Measurements from ENCODE around the gene FAM234A.
A peak's percentile ranks its signal among the peaks of the same experiment; 100 is the strongest.

The FAM234A gene

GRCh38 chr16:280005-280460 lies 45.4 kb downstream of the FAM234A start:
- POLR2A ChIA-PET = interaction anchor here (0.6 kb wide), 1 partner anchor 23 kb away, joined by 4 read pairs; no protein-coding TSS in a partner anchor
- 7% methylated on average over 41 of the region's 47 CpGs for WGBS (ENCODE audit: insufficient coverage)

GRCh38 chr16:280552-280951 lies 45.9 kb downstream of the FAM234A start, which contains the start of gene ARHGDIG:
TSS of gene ARHGDIG (plus strand) at chr16:280591. CDS start at chr16:280681, 90 bp downstream.
- H3K4me3 ChIP-seq (ENCODE audit: control insufficient read depth in 1 of 7, extremely low read depth in 1 of 7, insufficient read depth in 4 of 7, low read depth in 2 of 7, low read length in 6 of 7) = peak within 1 kb of the TSS in 5 of 7 experiments; percentile 8 to 62 (median 31)
- peaks cover 0 to 37% (median 3%) of the 10 kb centered on the region in 5 experiments for H3K27me3 ChIP-seq (replicated peaks in 2 of 5; ENCODE audit: control insufficient read depth in 4 of 5, insufficient read depth in 5 of 5, low read length in 4 of 5)
- WGBS (ENCODE audit: insufficient coverage) = under 1% methylated on average over 46 of the region's 54 CpGs
- peak in 2 of 3 donors; percentile 15 to 36 for DNase-seq
- H3K9me3 ChIP-seq (ENCODE audit: control extremely low read depth in 1 of 5, control insufficient read depth in 4 of 5, insufficient read depth in 2 of 5, low read depth in 1 of 5, low read length in 4 of 5) = no peaks in the 10 kb centered on the region
- CTCF ChIA-PET = no interaction called here
- H3K4me1 ChIP-seq (ENCODE audit: control extremely low read depth in 1 of 4, control insufficient read depth in 4 of 4, insufficient read depth in 4 of 4, low read length in 3 of 4) = peaks cover 0 to 27% (median 17%) of the 10 kb centered on the region in 4 experiments
- H3K36me3 ChIP-seq (ENCODE audit: control insufficient read depth in 4 of 4, insufficient read depth in 4 of 4, low read length in 3 of 4) = no peaks in the 10 kb centered on the region
- POLR2A ChIA-PET = interaction anchor here (0.6 kb wide), 1 partner anchor 24 kb away, joined by 4 read pairs; no protein-coding TSS in a partner anchor
- no peak within 1 kb of the TSS for H3K27ac ChIP-seq (ENCODE audit: insufficient read depth in 1 of 2, low read depth in 1 of 2, low read length in 2 of 2, poor library complexity in 1 of 2, severe bottlenecking in 2 of 2)

More at GRCh38 chr16:280005-280460, 45.4 kb downstream of the FAM234A start:
- Histone ChIP-seq H3K4me3 (ENCODE audit: control insufficient read depth in 1 of 7, extremely low read depth in 1 of 7, insufficient read depth in 4 of 7, low read depth in 2 of 7, low read length in 6 of 7) (peak overlapping the region in 4 of 7 experiments; percentile 8 to 42 (median 13)), H3K9me3 (ENCODE audit: control extremely low read depth in 1 of 5, control insufficient read depth in 4 of 5, insufficient read depth in 2 of 5, low read depth in 1 of 5, low read length in 4 of 5) (no peaks in the 10 kb centered on the region), H3K4me1 (ENCODE audit: control extremely low read depth in 1 of 4, control insufficient read depth in 4 of 4, insufficient read depth in 4 of 4, low read length in 3 of 4) (peaks cover 0 to 31% (median 21%) of the 10 kb centered on the region in 4 experiments), H3K27ac (ENCODE audit: insufficient read depth in 1 of 2, low read depth in 1 of 2, low read length in 2 of 2, poor library complexity in 1 of 2, severe bottlenecking in 2 of 2) (no peak overlapping the region), H3K27me3 (replicated peaks in 2 of 5; ENCODE audit: control insufficient read depth in 4 of 5, insufficient read depth in 5 of 5, low read length in 4 of 5) (peaks cover 0 to 41% (median 4%) of the 10 kb centered on the region in 5 experiments), H3K36me3 (ENCODE audit: control insufficient read depth in 4 of 4, insufficient read depth in 4 of 4, low read length in 3 of 4) (no peaks in the 10 kb centered on the region)
- peak in 1 of 3 donors; percentile 26 for DNase-seq
- CTCF ChIA-PET = interaction anchor here (0.6 kb wide), 1 partner anchor 215 kb away, joined by 3 read pairs; no protein-coding TSS in a partner anchor

GRCh38 chr16:280991-281659 lies 46.5 kb downstream of the FAM234A start:
- DNase-seq = no peak
- ChIA-PET POLR2A (no interaction called here), CTCF (interaction anchor here (1.3 kb wide), 1 partner anchor 28 kb away, joined by 3 read pairs; no protein-coding TSS in a partner anchor)
- H3K36me3 ChIP-seq (ENCODE audit: control insufficient read depth in 4 of 4, insufficient read depth in 4 of 4, low read length in 3 of 4) = peaks cover 0 to under 1% (median under 1%) of the 10 kb centered on the region in 4 experiments
- H3K9me3 ChIP-seq (ENCODE audit: control extremely low read depth in 1 of 5, control insufficient read depth in 4 of 5, insufficient read depth in 2 of 5, low read depth in 1 of 5, low read length in 4 of 5) = no peaks in the 10 kb centered on the region
- peaks cover 0 to 25% (median 16%) of the 10 kb centered on the region in 4 experiments for H3K4me1 ChIP-seq (ENCODE audit: control extremely low read depth in 1 of 4, control insufficient read depth in 4 of 4, insufficient read depth in 4 of 4, low read length in 3 of 4)
- H3K27ac ChIP-seq (ENCODE audit: insufficient read depth in 1 of 2, low read depth in 1 of 2, low read length in 2 of 2, poor library complexity in 1 of 2, severe bottlenecking in 2 of 2) = no peak overlapping the region
- 48% methylated on average over 19 of the region's 27 CpGs for WGBS (ENCODE audit: insufficient coverage)
- H3K27me3 ChIP-seq (replicated peaks in 2 of 5; ENCODE audit: control insufficient read depth in 4 of 5, insufficient read depth in 5 of 5, low read length in 4 of 5) = peaks cover 0 to 34% (median 3%) of the 10 kb centered on the region in 5 experiments
- H3K4me3 ChIP-seq (ENCODE audit: control insufficient read depth in 1 of 7, extremely low read depth in 1 of 7, insufficient read depth in 4 of 7, low read depth in 2 of 7, low read length in 6 of 7) = peak overlapping the region in 5 of 7 experiments; percentile 6 to 62 (median 19)

GRCh38 chr16:281660-282255 lies 47.1 kb downstream of the FAM234A start:
- Histone ChIP-seq H3K4me1 (ENCODE audit: control extremely low read depth in 1 of 4, control insufficient read depth in 4 of 4, insufficient read depth in 4 of 4, low read length in 3 of 4) (peaks cover 0 to 25% (median 16%) of the 10 kb centered on the region in 4 experiments), H3K4me3 (ENCODE audit: control insufficient read depth in 1 of 7, extremely low read depth in 1 of 7, insufficient read depth in 4 of 7, low read depth in 2 of 7, low read length in 6 of 7) (peak overlapping the region in 1 of 7 experiments; percentile 6), H3K36me3 (ENCODE audit: control insufficient read depth in 4 of 4, insufficient read depth in 4 of 4, low read length in 3 of 4) (peaks cover 0 to 7% (median 6%) of the 10 kb centered on the region in 4 experiments), H3K27ac (ENCODE audit: insufficient read depth in 1 of 2, low read depth in 1 of 2, low read length in 2 of 2, poor library complexity in 1 of 2, severe bottlenecking in 2 of 2) (no peak overlapping the region), H3K9me3 (ENCODE audit: control extremely low read depth in 1 of 5, control insufficient read depth in 4 of 5, insufficient read depth in 2 of 5, low read depth in 1 of 5, low read length in 4 of 5) (peaks cover 0 to 3% (median 0%) of the 10 kb centered on the region in 5 experiments), H3K27me3 (replicated peaks in 2 of 5; ENCODE audit: control insufficient read depth in 4 of 5, insufficient read depth in 5 of 5, low read length in 4 of 5) (peaks cover 0 to 27% (median 0%) of the 10 kb centered on the region in 5 experiments)
- POLR2A ChIA-PET = no interaction called here
- CTCF ChIA-PET = interaction anchor here (1.3 kb wide), 1 partner anchor 28 kb away, joined by 3 read pairs; no protein-coding TSS in a partner anchor
- DNase-seq = no peak
- WGBS (ENCODE audit: insufficient coverage) = 78% methylated on average over 16 of the region's 25 CpGs

- POLR2A ChIA-PET = no interaction called here
- Histone ChIP-seq H3K27me3 (replicated peaks in 2 of 5; ENCODE audit: control insufficient read depth in 4 of 5, insufficient read depth in 5 of 5, low read length in 4 of 5) (peaks cover 0 to 26% (median 0%) of the 10 kb centered on the region in 5 experiments), H3K36me3 (ENCODE audit: control insufficient read depth in 4 of 4, insufficient read depth in 4 of 4, low read length in 3 of 4) (peaks cover 0 to 13% (median 10%) of the 10 kb centered on the region in 4 experiments), H3K27ac (ENCODE audit: insufficient read depth in 1 of 2, low read depth in 1 of 2, low read length in 2 of 2, poor library complexity in 1 of 2, severe bottlenecking in 2 of 2) (no peak overlapping the region), H3K4me1 (ENCODE audit: control extremely low read depth in 1 of 4, control insufficient read depth in 4 of 4, insufficient read depth in 4 of 4, low read length in 3 of 4) (peaks cover 0 to 25% (median 16%) of the 10 kb centered on the region in 4 experiments), H3K9me3 (ENCODE audit: control extremely low read depth in 1 of 5, control insufficient read depth in 4 of 5, insufficient read depth in 2 of 5, low read depth in 1 of 5, low read length in 4 of 5) (peaks cover 0 to 3% (median 0%) of the 10 kb centered on the region in 5 experiments), H3K4me3 (ENCODE audit: control insufficient read depth in 1 of 7, extremely low read depth in 1 of 7, insufficient read depth in 4 of 7, low read depth in 2 of 7, low read length in 6 of 7) (no peak overlapping the region)
- WGBS (ENCODE audit: insufficient coverage) = 94% methylated on average over 15 of the region's 22 CpGs
- CTCF ChIA-PET = interaction anchor here (1.3 kb wide), 1 partner anchor 27 kb away, joined by 3 read pairs; no protein-coding TSS in a partner anchor
- DNase-seq = no peak
These were observed 47.9 kb downstream of the FAM234A start for GRCh38 chr16:282491-282890.

GRCh38 chr16:283033-283805 lies 48.6 kb downstream of the FAM234A start, which contains the start of gene PDIA2:
TSS of gene PDIA2 (plus strand) at chr16:283164. CDS start at chr16:283170, 6 bp downstream.
- DNase-seq = peak in 2 of 3 donors; percentile 45 to 60
- ChIA-PET POLR2A (interaction anchor here (0.5 kb wide), 1 partner anchor 9 kb away, joined by 4 read pairs; no protein-coding TSS in a partner anchor), CTCF (no interaction called here)
- WGBS (ENCODE audit: insufficient coverage) = 84% methylated on average over 16 of the region's 25 CpGs
- Histone ChIP-seq H3K9me3 (ENCODE audit: control extremely low read depth in 1 of 5, control insufficient read depth in 4 of 5, insufficient read depth in 2 of 5, low read depth in 1 of 5, low read length in 4 of 5) (peaks cover 0 to 3% (median 0%) of the 10 kb centered on the region in 5 experiments), H3K27ac (ENCODE audit: insufficient read depth in 1 of 2, low read depth in 1 of 2, low read length in 2 of 2, poor library complexity in 1 of 2, severe bottlenecking in 2 of 2) (no peak within 1 kb of the TSS), H3K36me3 (ENCODE audit: control insufficient read depth in 4 of 4, insufficient read depth in 4 of 4, low read length in 3 of 4) (peaks cover 0 to 20% (median 17%) of the 10 kb centered on the region in 4 experiments), H3K27me3 (replicated peaks in 2 of 5; ENCODE audit: control insufficient read depth in 4 of 5, insufficient read depth in 5 of 5, low read length in 4 of 5) (peaks cover 0 to 26% (median 0%) of the 10 kb centered on the region in 5 experiments), H3K4me3 (ENCODE audit: control insufficient read depth in 1 of 7, extremely low read depth in 1 of 7, insufficient read depth in 4 of 7, low read depth in 2 of 7, low read length in 6 of 7) (no peak within 1 kb of the TSS), H3K4me1 (ENCODE audit: control extremely low read depth in 1 of 4, control insufficient read depth in 4 of 4, insufficient read depth in 4 of 4, low read length in 3 of 4) (peaks cover 0 to 25% (median 16%) of the 10 kb centered on the region in 4 experiments)
